GM19099 (cell line): Measurements from ENCODE around the gene IFT20.

ENCODE experiments used
- POLR2A ChIP-seq: IDR thresholded peaks from 3 replicates; pipeline ENCODE4 v1.6.1; 2011; ENCODE audit warnings: low read depth; ENCODE audit not compliant: insufficient read length; ENCODE audit errors: extremely low read depth

The IFT20 gene, protein sequence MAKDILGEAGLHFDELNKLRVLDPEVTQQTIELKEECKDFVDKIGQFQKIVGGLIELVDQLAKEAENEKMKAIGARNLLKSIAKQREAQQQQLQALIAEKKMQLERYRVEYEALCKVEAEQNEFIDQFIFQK

DNA sequence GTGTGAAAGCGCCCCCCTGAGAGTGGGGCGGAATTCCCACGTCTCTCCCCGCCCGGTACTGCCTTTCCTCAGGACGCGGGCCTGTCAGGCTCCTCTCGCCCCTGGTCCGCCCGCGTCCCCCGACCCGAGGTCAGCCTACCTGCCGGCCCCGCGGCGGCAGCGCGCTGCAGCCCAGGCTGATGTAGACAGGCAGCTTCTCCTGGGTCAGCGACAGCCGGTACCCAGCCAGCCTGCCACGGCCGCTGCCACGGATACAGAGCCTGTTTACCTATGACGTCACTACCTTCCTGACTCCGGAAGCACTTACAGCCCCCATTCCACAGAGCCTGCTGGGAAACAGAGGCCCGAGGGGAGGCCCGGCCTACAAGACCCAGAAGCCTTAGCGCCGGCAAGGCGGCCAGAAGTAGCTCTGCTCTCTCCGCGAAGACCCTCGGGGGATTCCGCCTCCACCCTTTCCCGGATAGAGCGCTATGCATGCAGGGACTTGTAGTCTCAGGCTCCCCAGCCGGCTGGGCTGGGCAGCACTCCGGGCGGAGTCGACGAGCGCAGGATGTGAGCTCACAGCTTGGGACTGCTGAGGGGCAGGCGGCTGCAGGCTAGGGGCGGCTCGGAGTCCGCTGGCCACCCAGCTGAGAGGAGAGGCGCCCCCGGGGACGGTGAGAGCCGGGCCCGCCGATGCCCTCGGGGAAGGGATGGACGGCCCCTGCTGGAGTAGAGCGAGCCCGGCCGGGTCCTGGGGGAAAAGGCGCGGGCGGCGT is at the start of gene IFT20, which contains the start of gene TNFAIP1:
Gene IFT20 (minus strand): TSS at position 272 of the 758 bp plus-strand sequence. CDS start 3,487 bp downstream, outside the sequence.
Gene TNFAIP1 (plus strand): TSS at position 561 of the 758 bp plus-strand sequence. CDS start 3,761 bp downstream, outside the sequence.
- TF ChIP-seq POLR2A: peak; percentile 79

DNA sequence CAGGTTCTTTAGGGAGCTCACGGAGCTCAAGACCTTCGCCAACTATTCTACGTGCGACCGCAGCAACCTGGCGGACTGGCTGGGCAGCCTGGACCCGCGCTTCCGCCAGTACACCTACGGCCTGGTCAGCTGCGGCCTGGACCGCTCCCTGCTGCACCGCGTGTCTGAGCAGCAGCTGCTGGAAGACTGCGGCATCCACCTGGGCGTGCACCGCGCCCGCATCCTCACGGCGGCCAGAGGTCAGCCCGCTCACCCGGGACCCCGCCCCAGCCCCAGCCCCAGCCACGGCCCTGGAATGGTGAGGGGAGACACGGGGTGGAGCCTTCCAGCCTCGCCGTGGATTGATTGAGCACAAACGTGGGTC is 49.7 kb upstream of the IFT20 start:
- TF ChIP-seq POLR2A: no peak

DNA sequence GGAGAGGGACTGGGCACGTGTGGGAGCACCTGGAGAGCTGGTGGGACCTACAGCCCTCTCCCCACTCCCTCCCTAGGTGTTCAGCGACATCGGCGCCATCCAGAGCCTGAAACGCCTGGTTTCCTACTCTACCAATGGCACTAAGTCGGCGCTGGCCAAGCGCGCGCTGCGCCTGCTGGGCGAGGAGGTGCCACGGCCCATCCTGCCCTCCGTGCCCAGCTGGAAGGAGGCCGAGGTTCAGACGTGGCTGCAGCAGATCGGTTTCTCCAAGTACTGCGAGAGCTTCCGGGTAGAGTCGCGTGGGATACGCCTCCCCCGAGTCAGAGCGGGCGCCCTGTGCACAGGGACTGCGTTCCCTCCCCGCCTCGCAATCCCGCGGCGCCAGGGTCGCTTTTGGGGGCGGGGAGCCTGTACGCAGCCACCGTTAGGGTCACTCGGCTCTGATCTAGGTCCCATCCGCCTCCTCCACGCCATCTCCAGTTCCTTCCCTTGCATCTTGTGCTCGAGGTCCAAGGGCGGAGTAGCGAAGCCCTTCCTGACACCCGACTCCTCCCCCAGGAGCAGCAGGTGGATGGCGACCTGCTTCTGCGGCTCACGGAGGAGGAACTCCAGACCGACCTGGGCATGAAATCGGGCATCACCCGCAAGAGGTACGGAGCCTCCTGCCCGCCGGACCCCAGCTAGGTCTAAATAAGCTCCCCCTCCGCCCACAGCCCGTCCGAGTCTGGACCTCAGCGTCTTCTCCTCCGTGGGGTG is 49.2 kb upstream of the IFT20 start:
- peak; percentile 65 for TF ChIP-seq POLR2A

DNA sequence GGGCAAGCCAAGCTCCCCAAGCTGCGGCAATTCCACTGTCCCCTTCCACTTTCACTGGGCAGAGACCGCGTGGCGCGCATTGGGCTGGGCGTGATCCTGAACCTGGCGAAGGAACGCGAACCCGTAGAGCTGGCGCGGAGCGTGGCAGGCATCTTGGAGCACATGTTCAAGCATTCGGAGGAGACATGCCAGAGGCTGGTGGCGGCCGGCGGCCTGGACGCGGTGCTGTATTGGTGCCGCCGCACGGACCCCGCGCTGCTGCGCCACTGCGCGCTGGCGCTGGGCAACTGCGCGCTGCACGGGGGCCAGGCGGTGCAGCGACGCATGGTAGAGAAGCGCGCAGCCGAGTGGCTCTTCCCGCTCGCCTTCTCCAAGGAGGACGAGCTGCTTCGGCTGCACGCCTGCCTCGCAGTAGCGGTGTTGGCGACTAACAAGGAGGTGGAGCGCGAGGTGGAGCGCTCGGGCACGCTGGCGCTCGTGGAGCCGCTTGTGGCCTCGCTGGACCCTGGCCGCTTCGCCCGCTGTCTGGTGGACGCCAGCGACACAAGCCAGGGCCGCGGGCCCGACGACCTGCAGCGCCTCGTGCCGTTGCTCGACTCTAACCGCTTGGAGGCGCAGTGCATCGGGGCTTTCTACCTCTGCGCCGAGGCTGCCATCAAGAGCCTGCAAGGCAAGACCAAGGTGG is 46.0 kb upstream of the IFT20 start:
- TF ChIP-seq POLR2A: no peak

DNA sequence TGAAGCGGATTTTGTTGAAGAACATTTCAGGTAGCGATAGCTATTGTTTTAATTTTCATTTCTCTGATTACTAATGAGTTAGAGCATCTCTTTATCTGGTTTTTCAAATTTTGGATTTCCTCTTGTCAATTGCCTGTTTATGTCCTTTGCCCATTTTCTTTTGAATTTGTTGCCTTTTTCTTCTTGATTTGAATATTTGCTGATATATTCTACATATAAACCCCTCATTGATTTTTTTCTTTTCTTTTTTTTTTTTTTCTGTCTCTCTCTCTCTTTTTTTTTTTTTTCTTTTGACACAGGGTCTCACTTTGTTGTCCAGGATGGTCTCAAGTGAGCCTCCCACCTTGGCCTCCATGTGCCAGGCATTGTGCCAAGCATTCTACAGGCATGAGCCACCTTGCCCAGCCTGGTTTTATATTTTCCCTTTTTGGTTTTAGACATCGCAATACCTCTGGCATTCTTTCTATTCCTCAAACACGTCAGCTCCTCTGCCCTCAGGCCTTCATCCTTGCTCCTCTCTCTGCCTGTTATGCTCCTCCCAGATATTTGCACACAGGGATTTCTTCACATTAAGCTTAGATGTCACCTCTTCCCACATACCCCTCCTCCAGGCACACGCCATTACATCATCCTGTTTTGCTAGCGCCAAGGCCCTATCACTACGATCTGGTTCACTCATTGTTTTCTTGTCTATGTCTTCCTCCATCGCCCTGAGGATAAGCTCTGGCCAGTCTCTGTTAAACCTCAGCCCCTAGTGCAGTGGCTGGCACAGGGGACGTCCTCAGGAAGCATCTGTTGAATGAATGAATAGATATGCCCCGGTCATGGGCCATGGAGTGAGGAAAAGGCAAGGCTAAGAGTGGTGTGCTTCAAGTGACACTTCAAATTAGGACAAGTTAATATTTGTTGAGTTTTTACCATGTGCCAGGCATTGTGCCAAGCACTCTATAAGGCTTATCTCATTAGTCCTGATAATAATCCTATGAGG is 44.8 kb upstream of the IFT20 start:
- no peak for TF ChIP-seq POLR2A

DNA sequence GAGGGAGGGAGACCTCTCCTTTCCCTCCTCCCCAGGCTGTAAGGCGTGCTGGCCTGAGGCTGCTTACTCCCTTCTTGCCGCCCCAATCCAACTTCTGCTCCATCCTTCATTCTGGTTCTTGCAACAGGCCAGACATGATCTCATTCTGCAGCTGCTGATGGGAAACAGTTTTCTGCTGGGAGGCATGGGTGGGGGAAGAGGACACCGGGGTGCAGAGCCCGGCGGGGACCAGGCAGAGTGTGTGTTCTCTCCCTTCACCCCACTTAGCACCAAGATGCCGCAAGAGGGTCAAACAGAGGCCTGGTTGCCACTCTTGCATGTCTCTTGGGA is 37.6 kb upstream of the IFT20 start:
- TF ChIP-seq POLR2A: no peak

- no peak for TF ChIP-seq POLR2A
Measured at GRCh38 chr17:28372203-28372944, 37.1 kb upstream of the IFT20 start.

DNA sequence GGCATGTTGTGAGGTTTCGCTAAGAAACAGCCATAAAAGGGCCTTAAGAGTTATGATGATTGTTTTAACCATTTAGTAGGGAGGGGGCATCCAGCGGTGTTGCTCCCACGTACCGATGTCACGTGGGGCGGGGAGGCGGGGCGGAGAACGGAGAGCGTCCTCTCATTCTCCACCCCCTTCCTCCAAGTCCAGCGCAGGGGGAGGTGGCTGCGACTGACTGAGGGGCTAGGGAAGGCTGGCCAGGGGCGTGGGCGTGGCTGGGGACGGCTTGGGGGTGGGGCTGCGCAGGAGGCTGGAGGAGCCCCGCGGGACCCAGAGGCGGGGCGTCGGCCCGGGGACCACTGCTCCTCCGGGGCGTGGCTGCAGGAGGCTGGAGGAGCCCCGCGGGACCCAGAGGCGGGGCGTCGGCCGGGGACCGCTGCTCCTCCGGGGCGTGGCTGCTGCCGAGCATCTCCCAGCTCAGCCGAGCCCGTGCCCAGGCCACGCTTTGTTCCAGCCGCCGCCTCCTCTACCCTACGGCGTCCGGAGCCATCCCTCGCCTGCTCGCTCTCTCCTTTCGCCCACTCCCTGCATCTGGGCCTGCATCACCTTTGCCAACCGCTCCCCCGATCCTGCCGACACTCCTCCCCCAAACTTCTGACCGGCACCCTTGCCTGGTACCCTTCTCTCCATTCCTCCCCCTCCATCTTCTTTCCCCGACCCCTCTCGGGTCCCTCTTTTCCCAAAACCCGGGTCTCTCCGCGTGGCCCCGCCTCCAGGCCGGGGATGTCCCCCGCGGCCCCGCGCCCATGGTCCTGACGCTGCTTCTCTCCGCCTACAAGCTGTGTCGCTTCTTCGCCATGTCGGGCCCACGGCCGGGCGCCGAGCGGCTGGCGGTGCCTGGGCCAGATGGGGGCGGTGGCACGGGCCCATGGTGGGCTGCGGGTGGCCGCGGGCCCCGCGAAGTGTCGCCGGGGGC is 36.3 kb upstream of the IFT20 start, which contains the start of gene SARM1:
Gene SARM1 (plus strand): TSS at position 450 of the 958 bp plus-strand sequence. CDS start 339 bp downstream, at position 789.
- TF ChIP-seq POLR2A: peak; percentile 46

- TF ChIP-seq POLR2A: no peak
Measured at GRCh38 chr17:28370744-28371103, 35.5 kb upstream of the IFT20 start.

GRCh38 chr17:28370035-28370743 is 34.9 kb upstream of the IFT20 start, which contains the start of gene VTN:
TSS of gene VTN (minus strand) at chr17:28370307. CDS start at chr17:28370203, 104 bp downstream.
- TF ChIP-seq POLR2A: no peak

DNA sequence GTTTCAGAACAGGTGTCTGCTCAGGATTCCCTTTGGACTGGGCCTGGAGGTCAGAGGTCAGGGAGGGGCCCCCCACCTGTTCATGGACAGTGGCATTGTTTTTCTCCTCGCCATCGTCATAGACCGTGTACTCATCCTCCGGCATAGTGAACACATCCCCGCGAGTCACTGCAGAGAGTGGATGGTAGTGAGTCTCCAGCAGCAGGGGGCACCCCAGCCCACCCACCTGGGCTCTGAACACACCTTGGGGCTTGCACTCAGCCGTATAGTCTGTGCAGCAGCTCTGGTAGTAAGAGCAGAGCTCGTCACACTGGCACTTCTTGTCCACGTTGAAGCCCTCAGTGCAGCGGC is 34.4 kb upstream of the IFT20 start:
- no peak for TF ChIP-seq POLR2A
